Measurements from ENCODE around the gene ABCB6. TPM values are rescaled to one million over a fixed set of nuclear protein-coding genes. Genes with fewer than 3 reads are reported as not detected.

The ABCB6 gene
- total RNA-seq, 2 donors from 2014 or later, result 39.1 to 76.0 TPM

DNA sequence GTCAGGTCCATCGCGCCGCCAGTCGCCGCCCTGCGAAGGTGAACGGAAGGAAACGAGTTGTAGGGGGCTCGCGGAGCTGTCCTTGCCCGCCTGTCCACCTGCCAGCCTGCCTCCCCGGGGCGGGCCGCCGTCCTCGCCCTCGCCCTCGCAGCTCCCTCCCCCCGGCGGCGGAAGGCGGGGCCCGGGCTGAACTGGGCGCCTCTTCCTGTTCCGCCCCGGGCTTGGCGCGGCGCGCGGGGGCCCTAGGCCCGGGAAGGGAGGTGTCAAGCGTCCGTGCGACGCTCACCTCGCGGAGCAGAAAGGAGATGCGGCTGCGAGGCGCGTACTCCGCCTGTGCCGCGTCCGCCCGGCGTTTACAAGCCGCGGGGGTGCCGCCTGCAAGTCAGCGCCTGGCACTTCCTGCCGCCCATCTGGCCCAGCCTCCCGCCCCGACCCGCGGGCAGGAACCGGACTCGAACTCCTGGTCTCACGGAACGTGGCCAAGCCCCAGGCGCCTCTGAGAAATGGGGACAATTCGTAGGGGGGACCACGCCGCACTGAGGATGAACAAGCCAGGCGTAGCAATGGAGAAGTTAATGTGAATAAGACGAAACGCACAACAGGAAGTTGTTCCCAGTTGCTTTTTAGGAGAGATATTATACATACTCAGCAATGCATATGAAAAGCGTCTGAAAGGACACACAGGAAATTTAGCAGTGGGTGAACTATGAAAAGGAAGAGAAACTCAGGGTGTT is 41.8 kb downstream of the ABCB6 start, which contains the start of gene CNPPD1:
Gene CNPPD1, minus strand, starts transcription at position 108 of the 734 bp plus-strand sequence. Its CDS starts 97 bp downstream, at position 11.
- H3K4me3 Mint-ChIP-seq, result peak within 1 kb of the TSS; percentile 76
- no peaks in the 10 kb centered on the region for H3K9me3 ChIP-seq (ENCODE audit: control insufficient read depth, low read length)
- peak within 1 kb of the TSS; percentile 78 for H3K27ac ChIP-seq (ENCODE audit: low read depth, low read length)
- TF ChIP-seq, protein P1, sequence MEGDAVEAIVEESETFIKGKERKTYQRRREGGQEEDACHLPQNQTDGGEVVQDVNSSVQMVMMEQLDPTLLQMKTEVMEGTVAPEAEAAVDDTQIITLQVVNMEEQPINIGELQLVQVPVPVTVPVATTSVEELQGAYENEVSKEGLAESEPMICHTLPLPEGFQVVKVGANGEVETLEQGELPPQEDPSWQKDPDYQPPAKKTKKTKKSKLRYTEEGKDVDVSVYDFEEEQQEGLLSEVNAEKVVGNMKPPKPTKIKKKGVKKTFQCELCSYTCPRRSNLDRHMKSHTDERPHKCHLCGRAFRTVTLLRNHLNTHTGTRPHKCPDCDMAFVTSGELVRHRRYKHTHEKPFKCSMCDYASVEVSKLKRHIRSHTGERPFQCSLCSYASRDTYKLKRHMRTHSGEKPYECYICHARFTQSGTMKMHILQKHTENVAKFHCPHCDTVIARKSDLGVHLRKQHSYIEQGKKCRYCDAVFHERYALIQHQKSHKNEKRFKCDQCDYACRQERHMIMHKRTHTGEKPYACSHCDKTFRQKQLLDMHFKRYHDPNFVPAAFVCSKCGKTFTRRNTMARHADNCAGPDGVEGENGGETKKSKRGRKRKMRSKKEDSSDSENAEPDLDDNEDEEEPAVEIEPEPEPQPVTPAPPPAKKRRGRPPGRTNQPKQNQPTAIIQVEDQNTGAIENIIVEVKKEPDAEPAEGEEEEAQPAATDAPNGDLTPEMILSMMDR (conservative IDR thresholded peaks at IDR 0.05), result peak; percentile 2
- H3K9me3 Mint-ChIP-seq, result no peaks in the 10 kb centered on the region
- H3K27me3 ChIP-seq (ENCODE audit: control insufficient read depth, insufficient read depth, low read length, poor library complexity, severe bottlenecking), result no peaks in the 10 kb centered on the region
- no peaks in the 10 kb centered on the region for H3K4me1 ChIP-seq (ENCODE audit: control insufficient read depth, insufficient read depth, low read length)
- H3K27ac Mint-ChIP-seq, result peak within 1 kb of the TSS; percentile 95
- H3K36me3 Mint-ChIP-seq (ENCODE audit: low read depth), result peaks cover 29% of the 10 kb centered on the region
- no peaks in the 10 kb centered on the region for H3K27me3 Mint-ChIP-seq (ENCODE audit: insufficient read depth)
- H3K36me3 ChIP-seq (ENCODE audit: control insufficient read depth, insufficient read depth, low read length), result peaks cover 55% of the 10 kb centered on the region
- peaks cover 19% of the 10 kb centered on the region for H3K4me1 Mint-ChIP-seq
- peak within 1 kb of the TSS; percentile 63 for H3K9ac ChIP-seq (ENCODE audit: extremely low read depth, low read length, poor library complexity, severe bottlenecking)
- peak; percentile 92 for DNase-seq
- 0% methylated on average over 9 to 69 of the region's 69 CpGs for WGBS, 2 experiments (ENCODE audit: insufficient coverage in 1 of 2, insufficient read length in 1 of 2)
- peak within 1 kb of the TSS; percentile 96 for H3K4me3 ChIP-seq (ENCODE audit: low read length)

- TF ChIP-seq, protein P1 (conservative IDR thresholded peaks at IDR 0.05), result peak; percentile 51
- Mint-ChIP-seq H3K27ac (peak overlapping the region; percentile 55), H3K9me3 (no peaks in the 10 kb centered on the region), H3K27me3 (ENCODE audit: insufficient read depth) (no peaks in the 10 kb centered on the region), H3K4me3 (peak overlapping the region; percentile 76), H3K4me1 (peaks cover 19% of the 10 kb centered on the region), H3K36me3 (ENCODE audit: low read depth) (peaks cover 22% of the 10 kb centered on the region)
- no peak for DNase-seq
- Histone ChIP-seq H3K4me1 (ENCODE audit: control insufficient read depth, insufficient read depth, low read length) (no peaks in the 10 kb centered on the region), H3K9me3 (ENCODE audit: control insufficient read depth, low read length) (no peaks in the 10 kb centered on the region), H3K4me3 (ENCODE audit: low read length) (peak overlapping the region; percentile 96), H3K36me3 (ENCODE audit: control insufficient read depth, insufficient read depth, low read length) (peaks cover 46% of the 10 kb centered on the region), H3K9ac (ENCODE audit: extremely low read depth, low read length, poor library complexity, severe bottlenecking) (peak overlapping the region; percentile 25), H3K27ac (ENCODE audit: low read depth, low read length) (peak overlapping the region; percentile 64), H3K27me3 (ENCODE audit: control insufficient read depth, insufficient read depth, low read length, poor library complexity, severe bottlenecking) (no peaks in the 10 kb centered on the region)
- WGBS, 2 experiments (ENCODE audit: insufficient coverage in 1 of 2, insufficient read length in 1 of 2), result 4 to 5% methylated on average over 18 to 45 of the region's 45 CpGs
These were observed 42.6 kb downstream of the ABCB6 start for GRCh38 chr2:219175928-219176817.

DNA sequence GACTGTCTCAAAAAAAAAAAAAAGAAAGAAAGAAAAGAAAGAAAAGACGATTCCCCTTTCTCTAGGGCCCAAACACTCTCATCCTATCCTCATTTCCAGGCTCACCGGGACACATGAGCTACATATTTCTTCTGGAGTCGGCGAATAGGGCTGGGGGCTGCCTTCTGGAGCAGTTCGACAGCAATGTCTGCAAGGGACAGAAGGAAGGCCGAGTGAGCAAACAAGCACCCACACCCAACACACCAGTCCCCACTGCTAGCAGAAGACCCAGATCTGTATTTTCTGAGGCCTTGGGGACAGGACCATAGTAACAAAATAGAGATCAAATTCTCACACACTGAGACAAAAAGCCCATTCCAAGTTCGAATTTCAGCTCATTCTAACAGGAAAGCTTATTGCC is 43.3 kb downstream of the ABCB6 start:
- no peak overlapping the region for H3K9ac ChIP-seq (ENCODE audit: extremely low read depth, low read length, poor library complexity, severe bottlenecking)
- H3K36me3 Mint-ChIP-seq (ENCODE audit: low read depth), result peaks cover 15% of the 10 kb centered on the region
- H3K36me3 ChIP-seq (ENCODE audit: control insufficient read depth, insufficient read depth, low read length), result peaks cover 40% of the 10 kb centered on the region
- 89 to 100% methylated on average over 1 to 7 of the region's 7 CpGs for WGBS, 2 experiments (ENCODE audit: insufficient coverage in 1 of 2, insufficient read length in 1 of 2)
- TF ChIP-seq, protein P1 (conservative IDR thresholded peaks at IDR 0.05), result no peak
- H3K27me3 ChIP-seq (ENCODE audit: control insufficient read depth, insufficient read depth, low read length, poor library complexity, severe bottlenecking), result no peaks in the 10 kb centered on the region
- H3K27ac ChIP-seq (ENCODE audit: low read depth, low read length), result no peak overlapping the region
- no peaks in the 10 kb centered on the region for H3K9me3 Mint-ChIP-seq
- H3K27ac Mint-ChIP-seq, result no peak overlapping the region
- DNase-seq, result no peak
- peak overlapping the region; percentile 96 for H3K4me3 ChIP-seq (ENCODE audit: low read length)
- H3K4me3 Mint-ChIP-seq, result peak overlapping the region; percentile 76
- H3K4me1 Mint-ChIP-seq, result peaks cover 21% of the 10 kb centered on the region
- no peaks in the 10 kb centered on the region for H3K9me3 ChIP-seq (ENCODE audit: control insufficient read depth, low read length)
- no peaks in the 10 kb centered on the region for H3K27me3 Mint-ChIP-seq (ENCODE audit: insufficient read depth)
- H3K4me1 ChIP-seq (ENCODE audit: control insufficient read depth, insufficient read depth, low read length), result no peaks in the 10 kb centered on the region
